GM19372 (cell line): ENCODE measurements around the gene FILIP1.
"Not testable (repeated sequence)": the region's sequence is repeated elsewhere in the genome, so short reads cannot be mapped to it uniquely, and the experiment has no call there.

ENCODE experiments used
- ATAC-seq: cut with Tn5 transposase; IDR thresholded peaks from one replicate; pipeline ENCODE4 v1.9.1; 2021; ENCODE audit warnings: mild to moderate bottlenecking, low read depth, moderate library complexity; ENCODE audit not compliant: unreplicated experiment

The FILIP1 gene

GRCh38 chr6:75463061-75463460 lies 30.5 kb downstream of the FILIP1 start:
- ATAC-seq: no peak

DNA sequence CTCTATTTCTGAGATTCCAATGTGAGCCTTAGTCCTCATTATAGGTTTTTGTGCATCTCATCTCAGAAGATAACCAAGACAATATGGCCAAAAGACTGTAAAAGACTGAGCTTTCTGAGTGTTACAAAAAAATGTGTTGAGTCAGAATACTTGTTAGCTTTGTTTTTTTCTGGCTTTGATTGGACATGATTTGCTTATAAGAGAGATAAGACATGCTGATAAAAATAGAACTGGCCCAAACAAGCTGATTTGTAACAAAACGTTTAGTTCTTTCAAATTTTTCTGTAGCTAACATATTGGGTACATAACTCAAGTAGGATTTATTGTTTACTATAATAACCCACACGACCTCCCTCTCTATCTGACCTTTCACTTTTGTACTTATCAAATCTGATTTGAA lies 32.9 kb downstream of the FILIP1 start:
- ATAC-seq: no peak

DNA sequence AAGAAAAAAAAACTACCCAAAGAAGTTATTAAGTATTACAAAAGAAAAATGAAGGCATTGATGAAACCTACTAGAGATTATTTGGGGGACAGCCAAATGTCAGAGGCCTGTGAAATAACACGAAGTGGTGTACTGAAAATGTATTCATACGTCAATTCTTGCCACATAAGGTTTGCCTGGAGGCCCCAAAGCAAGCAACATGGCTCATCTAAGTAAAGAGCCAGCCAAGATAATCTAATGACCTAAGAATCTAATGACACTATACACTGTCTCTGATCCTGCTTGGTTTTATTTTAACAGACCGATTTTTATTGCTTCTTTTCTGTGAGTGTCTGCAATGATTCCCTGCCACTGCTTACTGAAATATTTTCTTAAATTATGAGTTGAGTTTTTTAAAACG lies 34.7 kb downstream of the FILIP1 start:
- ATAC-seq: no peak

- ATAC-seq: no peak
Measured at GRCh38 chr6:75450903-75451302, 42.7 kb downstream of the FILIP1 start.

DNA sequence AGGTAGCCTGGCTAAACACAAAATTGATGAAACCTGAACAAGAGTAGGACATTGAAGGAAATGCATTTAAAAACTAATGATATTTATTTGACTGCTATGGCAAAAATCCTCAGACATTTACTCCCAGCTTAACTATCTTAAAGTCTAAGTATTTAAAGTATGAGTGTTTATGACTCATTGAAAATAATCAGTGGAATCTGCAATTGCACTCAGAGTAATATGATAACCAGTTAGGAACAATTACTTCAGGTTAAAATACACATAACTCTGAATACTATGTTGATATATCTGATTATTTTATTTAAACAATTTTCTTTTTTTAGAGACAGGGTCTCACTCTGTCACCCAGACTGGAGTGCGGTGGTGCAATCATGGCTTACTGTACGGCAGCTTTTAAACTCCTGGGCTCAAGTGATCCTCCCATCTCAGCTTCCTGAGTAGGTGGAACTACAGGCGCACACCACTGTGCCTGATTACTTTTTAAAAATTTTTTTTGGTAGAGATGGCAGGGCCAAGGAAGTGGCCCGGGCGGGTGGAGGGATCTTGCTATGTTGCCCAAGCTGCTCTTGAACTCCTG lies 43.9 kb downstream of the FILIP1 start:
- ATAC-seq: no peak

GRCh38 chr6:75446241-75446880 lies 47.2 kb downstream of the FILIP1 start:
- ATAC-seq: no peak

GRCh38 chr6:75445738-75446137 lies 47.9 kb downstream of the FILIP1 start:
- no peak for ATAC-seq

DNA sequence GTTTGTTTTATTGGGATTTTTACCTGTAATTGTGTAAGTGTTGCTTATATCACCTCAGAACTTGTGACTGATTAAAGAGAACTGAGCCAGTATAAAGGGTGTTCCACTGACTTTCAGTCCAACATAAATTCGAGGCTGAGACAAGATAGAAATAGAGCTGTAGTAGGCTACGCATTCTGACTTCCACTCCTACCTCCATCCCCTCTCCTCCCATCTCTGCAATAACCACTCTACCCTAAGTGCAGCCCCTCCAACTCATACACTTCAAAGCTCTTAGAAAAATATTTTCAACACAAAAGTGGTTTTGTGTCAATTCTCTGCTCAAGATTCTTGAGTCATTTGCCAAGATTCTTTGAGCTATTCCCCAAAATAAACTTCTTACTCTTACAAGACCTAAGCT lies 48.7 kb downstream of the FILIP1 start:
- no peak for ATAC-seq

GRCh38 chr6:75441883-75442282 lies 51.7 kb downstream of the FILIP1 start:
- ATAC-seq: not testable (repeated sequence)

DNA sequence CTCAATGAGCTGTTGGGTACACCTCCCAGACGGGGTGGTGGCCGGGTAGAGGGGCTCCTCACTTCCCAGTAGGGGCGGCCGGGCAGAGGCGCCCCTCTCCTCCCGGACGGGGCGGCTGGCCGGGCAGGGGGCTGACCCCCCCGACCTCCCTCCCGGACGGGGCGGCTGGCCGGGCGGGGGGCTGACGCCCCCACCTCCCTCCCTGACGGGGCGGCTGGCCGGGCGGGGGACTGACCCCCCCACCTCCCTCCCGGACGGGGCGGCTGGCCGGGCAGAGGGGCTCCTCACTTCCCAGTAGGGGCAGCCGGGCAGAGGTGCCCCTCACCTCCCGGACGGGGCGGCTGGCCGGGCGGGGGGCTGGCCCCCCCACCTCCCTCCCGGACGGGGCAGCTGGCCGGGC lies 52.1 kb downstream of the FILIP1 start:
- ATAC-seq: not testable (repeated sequence)

DNA sequence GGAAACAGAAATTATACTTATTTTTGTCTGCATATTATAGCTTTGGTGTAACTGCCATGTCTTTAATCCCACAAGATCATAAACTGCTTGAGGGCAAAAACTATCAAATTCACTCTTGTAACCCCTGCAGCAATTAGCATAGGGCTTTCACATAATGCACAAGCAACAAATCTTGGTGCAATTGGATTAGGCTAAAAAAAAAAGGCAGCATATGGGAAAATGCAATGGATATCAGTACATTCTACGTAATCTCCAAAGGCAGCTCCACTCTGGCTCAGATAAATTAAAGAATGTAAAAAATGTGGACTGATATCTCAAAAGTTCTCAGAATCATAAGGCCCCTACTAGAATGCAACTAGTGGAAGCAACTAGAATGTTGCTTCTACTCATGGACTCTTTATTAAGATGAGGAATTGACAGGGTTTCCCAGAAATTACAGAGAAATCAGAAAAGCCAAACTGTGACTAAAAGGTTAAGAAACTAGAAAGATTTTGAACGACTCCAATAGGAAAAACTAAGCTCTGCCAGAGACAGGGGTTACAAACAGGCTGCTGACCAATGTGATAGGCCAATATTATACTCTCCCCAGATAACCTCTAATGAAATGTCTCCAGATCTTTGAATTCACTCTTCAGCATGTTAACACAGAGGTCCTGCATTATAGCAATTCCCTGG lies 55.0 kb downstream of the FILIP1 start:
- ATAC-seq: no peak

- no peak for ATAC-seq
Measured at GRCh38 chr6:75438013-75438431, 55.6 kb downstream of the FILIP1 start.

- ATAC-seq: no peak
Measured at GRCh38 chr6:75437421-75437891, 56.1 kb downstream of the FILIP1 start.

DNA sequence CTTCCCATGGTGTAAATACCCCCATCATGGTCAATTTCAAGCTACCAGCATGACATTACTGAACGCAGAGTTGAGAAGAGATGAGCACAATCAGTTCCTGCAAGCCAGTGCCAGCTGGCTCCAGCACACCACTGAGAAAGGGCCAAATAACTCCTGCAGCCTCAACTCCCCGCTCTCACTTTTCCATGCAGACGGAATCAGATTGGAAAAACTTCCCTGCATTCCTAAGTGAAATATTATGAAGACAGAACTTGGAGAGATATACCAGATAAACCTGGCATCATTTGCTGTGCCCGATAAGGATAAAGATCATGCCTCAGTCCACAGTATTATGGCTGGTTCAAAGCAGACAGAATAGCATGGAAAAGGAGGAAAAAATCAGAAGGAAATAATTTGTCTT lies 56.7 kb downstream of the FILIP1 start:
- ATAC-seq: no peak

DNA sequence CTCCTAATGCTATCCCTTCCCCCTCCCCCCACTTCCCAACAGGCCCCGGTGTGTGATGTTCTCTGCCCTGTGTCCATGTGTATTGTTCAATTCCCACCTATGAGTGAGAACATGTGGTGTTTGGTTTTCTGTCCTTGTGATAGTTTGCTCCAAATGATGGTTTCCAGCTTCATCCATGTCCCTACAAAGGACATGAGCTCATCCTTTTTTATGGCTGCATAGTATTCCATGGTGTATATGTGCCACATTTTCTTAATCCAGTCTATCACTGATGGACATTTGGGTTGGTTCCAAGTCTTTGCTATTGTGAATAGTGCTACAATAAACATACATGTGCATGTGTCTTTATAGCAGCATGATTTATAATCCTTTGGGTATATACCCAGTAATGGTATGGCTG lies 60.8 kb downstream of the FILIP1 start:
- not testable (repeated sequence) for ATAC-seq

- no peak for ATAC-seq
Measured at GRCh38 chr6:75431379-75431778, 62.2 kb downstream of the FILIP1 start.

GRCh38 chr6:75430631-75431325 lies 62.8 kb downstream of the FILIP1 start:
- ATAC-seq: no peak

DNA sequence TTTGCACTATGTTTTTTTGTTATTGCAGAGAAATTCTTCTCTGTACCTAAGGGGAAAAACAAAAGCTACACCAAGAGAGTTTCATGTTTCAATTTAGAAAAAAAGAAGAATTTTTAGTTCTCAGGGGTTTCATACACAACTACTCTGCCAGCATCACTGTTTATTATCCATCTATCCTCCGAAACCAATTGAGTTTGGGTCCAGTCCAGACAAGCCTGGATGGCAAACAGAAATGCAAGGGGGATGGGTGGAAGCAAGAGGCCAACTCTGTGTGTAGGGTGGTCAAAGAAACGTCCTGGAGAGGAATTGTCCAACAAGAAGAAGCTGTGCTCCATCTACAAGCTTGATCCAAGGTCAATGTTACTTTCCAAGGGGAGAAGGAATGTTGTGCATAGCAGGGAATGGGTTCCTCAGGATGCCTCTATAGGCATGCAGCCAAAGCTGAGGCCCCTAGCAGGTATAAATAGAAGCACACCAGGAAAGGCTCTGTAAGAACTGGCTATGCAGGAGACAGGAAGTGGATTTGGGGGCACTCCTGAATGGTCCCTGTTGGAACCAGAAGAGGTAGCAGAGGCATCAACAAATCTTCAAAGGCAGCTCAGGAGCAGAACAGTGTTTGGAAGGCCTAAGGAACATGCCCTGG lies 64.4 kb downstream of the FILIP1 start:
- no peak for ATAC-seq

- peak; percentile 42 for ATAC-seq
Measured at GRCh38 chr6:75428204-75428603, 65.4 kb downstream of the FILIP1 start.

DNA sequence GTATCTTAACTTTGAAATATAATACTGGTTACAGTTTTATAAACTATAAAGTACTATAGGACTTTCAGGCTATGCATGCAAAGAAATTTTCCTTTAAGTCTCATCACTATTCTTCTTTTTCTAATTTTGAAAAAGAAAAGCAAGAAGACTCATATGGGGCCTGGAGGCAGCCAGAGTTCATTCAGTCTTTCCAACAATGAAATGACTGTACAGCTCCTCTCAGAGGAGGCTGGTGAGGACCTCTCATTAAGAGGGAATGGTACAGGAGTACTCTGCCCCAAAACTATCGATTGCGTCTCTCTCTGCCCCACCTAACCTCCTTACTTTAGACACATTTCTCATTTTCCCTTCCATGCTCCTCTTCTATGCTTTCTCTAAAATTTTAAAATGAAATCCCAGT lies 66.3 kb downstream of the FILIP1 start:
- no peak for ATAC-seq
